ENCODE results near the gene MRGPRF. TPM values are rescaled to one million over a fixed set of nuclear protein-coding genes. Genes with fewer than 3 reads are reported as not detected.

Gene MRGPRF
- total RNA-seq, 2 donors from 2014 or later: 3.0 to 17.9 TPM

DNA sequence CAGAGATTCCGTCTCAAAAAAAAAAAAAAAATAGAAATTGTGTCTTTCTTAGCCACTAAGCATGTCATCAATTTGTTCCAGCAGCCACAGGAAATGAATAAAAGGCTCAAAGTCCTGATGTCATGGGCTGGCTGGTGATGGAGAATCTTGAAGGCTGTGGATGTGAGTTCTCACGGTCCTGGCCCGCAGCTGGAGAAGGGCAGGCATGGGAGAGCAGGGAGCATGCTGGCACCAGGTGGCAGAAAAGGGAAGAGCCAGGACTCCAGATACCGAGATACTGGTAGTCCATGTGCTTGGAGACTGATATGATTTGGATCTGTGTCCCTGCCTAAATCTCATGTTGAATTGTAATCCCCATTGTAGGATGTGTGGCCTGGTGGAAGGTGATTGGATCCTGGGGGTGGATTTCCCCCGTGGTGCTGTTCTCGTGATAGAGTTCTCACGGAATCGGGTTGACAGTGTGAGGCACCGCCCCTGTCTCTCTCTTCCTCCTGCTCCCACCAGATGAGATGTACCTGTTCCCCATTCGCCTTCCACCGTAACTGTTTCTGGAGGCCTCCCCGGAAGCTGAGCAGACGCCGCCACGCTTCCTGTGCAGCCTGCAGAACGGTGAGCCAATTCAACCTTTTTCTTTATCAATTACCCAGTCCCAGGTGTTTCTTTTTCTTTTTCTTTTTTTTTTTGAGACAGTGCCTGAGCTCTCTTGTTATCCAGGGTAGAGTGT is 50.4 kb downstream of the MRGPRF start:
- intact Hi-C loops (cut with DNase I): no loop called here

DNA sequence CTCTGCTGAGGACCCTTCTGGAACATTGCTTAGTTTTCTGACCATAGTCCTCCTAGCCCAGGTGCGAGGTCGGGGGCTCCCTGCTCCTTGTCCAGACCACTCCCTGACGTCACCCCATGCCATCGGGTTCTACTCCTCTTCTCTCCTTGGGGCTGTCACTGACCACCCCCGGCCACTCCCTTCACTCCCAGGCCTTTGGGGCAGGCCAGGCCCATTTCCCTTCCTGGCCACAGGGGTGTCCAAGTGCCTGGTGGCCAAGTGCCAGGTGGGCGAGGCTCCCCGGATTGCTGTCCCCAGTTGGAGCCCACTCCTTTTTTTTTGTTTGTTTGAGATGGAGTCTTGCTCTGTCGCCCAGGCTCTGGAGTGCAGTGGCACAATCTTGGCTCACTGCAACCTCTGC is 51.8 kb downstream of the MRGPRF start:
- Histone ChIP-seq H3K4me3 (no peak overlapping the region), H3K27me3 (no peaks in the 10 kb centered on the region), H3K9me3 (no peaks in the 10 kb centered on the region), H3K4me1 (no peaks in the 10 kb centered on the region), H3K27ac (no peak overlapping the region), H3K36me3 (no peaks in the 10 kb centered on the region), H3K9ac (ENCODE audit: low read depth in 2 of 2, low read length in 2 of 2) (no peak overlapping the region)
- TF ChIP-seq, protein P1, sequence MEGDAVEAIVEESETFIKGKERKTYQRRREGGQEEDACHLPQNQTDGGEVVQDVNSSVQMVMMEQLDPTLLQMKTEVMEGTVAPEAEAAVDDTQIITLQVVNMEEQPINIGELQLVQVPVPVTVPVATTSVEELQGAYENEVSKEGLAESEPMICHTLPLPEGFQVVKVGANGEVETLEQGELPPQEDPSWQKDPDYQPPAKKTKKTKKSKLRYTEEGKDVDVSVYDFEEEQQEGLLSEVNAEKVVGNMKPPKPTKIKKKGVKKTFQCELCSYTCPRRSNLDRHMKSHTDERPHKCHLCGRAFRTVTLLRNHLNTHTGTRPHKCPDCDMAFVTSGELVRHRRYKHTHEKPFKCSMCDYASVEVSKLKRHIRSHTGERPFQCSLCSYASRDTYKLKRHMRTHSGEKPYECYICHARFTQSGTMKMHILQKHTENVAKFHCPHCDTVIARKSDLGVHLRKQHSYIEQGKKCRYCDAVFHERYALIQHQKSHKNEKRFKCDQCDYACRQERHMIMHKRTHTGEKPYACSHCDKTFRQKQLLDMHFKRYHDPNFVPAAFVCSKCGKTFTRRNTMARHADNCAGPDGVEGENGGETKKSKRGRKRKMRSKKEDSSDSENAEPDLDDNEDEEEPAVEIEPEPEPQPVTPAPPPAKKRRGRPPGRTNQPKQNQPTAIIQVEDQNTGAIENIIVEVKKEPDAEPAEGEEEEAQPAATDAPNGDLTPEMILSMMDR (IDR thresholded peaks at IDR 0.05): no peak
- DNase-seq: no peak
- intact Hi-C loops (cut with DNase I): no loop called here

More for the DNA sequence above, 50.4 kb downstream of the MRGPRF start:
- H3K27me3 ChIP-seq: no peaks in the 10 kb centered on the region
- no peak overlapping the region for H3K4me3 ChIP-seq
- H3K9ac ChIP-seq (ENCODE audit: low read depth in 2 of 2, low read length in 2 of 2): no peak overlapping the region
- no peak for DNase-seq
- TF ChIP-seq, protein P1 (IDR thresholded peaks at IDR 0.05): no peak
- no peaks in the 10 kb centered on the region for H3K36me3 ChIP-seq
- H3K9me3 ChIP-seq: no peaks in the 10 kb centered on the region
- H3K4me1 ChIP-seq: no peaks in the 10 kb centered on the region
- no peak overlapping the region for H3K27ac ChIP-seq

DNA sequence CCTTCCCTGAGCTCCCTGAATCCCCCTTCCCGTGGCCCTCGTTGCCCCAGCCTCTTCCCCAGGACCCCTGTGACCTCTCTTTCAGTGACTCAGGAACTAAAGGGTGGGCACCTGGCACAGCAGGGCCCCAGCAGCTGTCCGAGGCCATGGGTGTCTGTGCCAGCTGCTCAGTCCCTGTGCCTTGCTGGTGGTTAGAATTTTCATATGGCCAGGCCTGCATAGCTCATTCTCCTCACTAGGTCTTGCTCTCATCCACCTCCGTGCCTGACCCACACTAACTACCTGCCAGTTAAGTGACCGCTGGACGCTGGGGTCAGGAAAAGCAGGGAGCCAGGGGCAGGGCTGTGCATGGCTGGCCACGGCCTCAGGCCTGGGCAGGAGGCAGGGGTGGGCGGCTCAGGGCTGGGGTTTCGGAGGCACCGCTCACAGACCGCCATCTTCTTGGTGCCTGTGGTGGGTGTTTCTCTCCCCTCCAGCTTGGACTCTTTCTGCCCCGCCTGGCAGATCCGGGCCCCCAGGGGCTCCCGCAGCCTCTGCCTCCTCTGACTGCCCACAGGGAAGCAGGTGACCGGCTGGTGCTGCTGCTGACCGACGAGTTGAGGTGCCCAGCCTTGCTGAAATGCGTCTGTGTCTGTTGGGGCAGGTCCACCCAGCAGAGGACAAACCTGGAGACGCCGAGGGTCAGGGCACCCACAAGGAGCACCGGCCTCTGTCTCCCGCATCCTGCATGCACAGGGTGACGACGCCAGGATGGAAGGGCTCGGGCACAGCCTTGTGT is 52.6 kb downstream of the MRGPRF start:
- intact Hi-C loops (cut with DNase I): no loop called here
- Histone ChIP-seq H3K9me3 (no peaks in the 10 kb centered on the region), H3K36me3 (no peaks in the 10 kb centered on the region), H3K9ac (ENCODE audit: low read depth in 2 of 2, low read length in 2 of 2) (no peak overlapping the region), H3K4me3 (no peak overlapping the region), H3K27ac (no peak overlapping the region), H3K27me3 (no peaks in the 10 kb centered on the region), H3K4me1 (peaks cover 2% of the 10 kb centered on the region)
- TF ChIP-seq, protein P1 (IDR thresholded peaks at IDR 0.05): no peak
- no peak for DNase-seq

DNA sequence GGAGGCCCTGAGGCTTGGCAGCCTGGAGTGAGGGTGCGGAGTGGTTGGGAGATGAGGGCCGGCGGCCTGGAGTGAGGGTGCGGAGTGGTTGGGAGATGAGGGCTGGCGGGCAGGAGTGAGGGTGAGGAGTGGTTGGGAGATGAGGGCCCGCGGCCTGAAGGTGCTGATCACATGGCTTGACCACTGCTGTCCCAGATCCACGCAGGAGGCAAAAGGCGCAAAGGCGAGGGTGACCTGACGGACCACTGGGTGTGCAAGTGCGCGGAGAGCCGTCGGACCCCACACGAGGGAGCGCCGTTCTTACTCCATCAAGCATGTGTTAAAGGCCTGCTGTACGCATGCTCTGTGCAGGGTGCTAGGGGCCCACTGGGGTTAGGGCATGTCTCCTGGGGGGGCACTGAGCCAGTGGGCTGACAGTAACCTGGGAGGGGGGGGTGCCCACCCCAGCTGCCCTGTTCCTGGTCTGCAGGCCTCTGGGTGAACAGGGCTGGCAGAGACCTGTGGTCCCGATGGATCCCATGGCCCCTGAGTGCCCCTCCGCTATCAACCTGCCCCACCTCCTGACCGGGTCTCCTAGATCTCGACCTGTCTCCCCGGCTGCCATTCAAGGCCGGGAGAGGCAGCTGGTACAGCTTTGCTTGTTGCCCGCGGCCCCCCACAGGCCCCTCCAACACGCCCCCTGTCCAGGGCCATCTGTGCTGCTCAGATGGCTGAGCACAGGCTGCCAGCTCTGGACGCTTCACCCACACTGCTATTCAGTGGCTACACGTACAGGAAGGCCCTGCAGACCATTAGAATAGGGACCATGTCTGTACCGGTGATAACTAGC is 53.4 kb downstream of the MRGPRF start:
- H3K27ac ChIP-seq: no peak overlapping the region
- no peaks in the 10 kb centered on the region for H3K27me3 ChIP-seq
- H3K4me1 ChIP-seq: peaks cover 9% of the 10 kb centered on the region
- DNase-seq: no peak
- TF ChIP-seq, protein P1 (IDR thresholded peaks at IDR 0.05): no peak
- no peak overlapping the region for H3K4me3 ChIP-seq
- intact Hi-C loops (cut with DNase I): no loop called here
- no peaks in the 10 kb centered on the region for H3K36me3 ChIP-seq
- no peak overlapping the region for H3K9ac ChIP-seq (ENCODE audit: low read depth in 2 of 2, low read length in 2 of 2)
- no peaks in the 10 kb centered on the region for H3K9me3 ChIP-seq

DNA sequence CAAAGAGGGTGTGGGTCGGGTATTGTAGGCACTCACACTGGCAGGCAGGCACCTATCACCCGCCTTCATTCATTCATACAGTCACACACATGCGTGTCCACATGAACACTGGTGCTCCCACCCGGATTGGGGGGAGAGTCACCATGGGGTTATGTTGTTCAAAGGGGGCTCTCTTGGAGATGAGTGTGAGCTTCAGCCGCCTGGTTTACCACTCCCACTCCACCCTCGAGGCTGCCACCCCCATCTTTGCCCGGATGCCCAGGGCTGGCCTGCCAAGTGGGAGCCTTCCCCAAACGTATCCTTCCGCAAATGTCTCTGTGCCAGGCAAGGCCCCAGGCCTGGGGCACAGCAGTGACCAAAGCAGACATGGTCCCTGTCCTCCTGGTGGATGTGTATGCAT is 54.8 kb downstream of the MRGPRF start:
- Histone ChIP-seq H3K36me3 (no peaks in the 10 kb centered on the region), H3K27me3 (no peaks in the 10 kb centered on the region), H3K4me1 (peaks cover 9% of the 10 kb centered on the region), H3K9ac (ENCODE audit: low read depth in 2 of 2, low read length in 2 of 2) (no peak overlapping the region), H3K4me3 (no peak overlapping the region), H3K27ac (no peak overlapping the region), H3K9me3 (no peaks in the 10 kb centered on the region)
- intact Hi-C loops (cut with DNase I): no loop called here
- no peak for DNase-seq
- TF ChIP-seq, protein P1 (IDR thresholded peaks at IDR 0.05): no peak
